Muscle of leg (tissue), 11 donors: ENCODE measurements around the gene SMARCB1. TPM values are rescaled to one million over a fixed set of nuclear protein-coding genes. Genes with fewer than 3 reads are reported as not detected.

Source experiments
- DNase-seq: peaks from one replicate; pipeline ENCODE4 v3.0.0; 2013
- H3K27ac ChIP-seq: one replicate; pipeline ENCODE4 v1.5.1; 2013; ENCODE audit warnings: mild to moderate bottlenecking, low read length, control low read depth
- H3K27me3 ChIP-seq: one replicate; pipeline ENCODE4 v1.6.1; 2013; ENCODE audit warnings: low read length; ENCODE audit not compliant: control insufficient read depth, insufficient read depth
- H3K36me3 ChIP-seq: one replicate; pipeline ENCODE4 v1.6.1; 2013; ENCODE audit warnings: low read length; ENCODE audit not compliant: control insufficient read depth, insufficient read depth
- H3K4me1 ChIP-seq: one replicate; pipeline ENCODE4 v1.6.1; 2013; ENCODE audit warnings: low read length; ENCODE audit not compliant: control insufficient read depth, insufficient read depth
- H3K4me3 ChIP-seq: one replicate; pipeline ENCODE4 v1.5.1; 2013; ENCODE audit warnings: low read length, control low read depth
- H3K9me3 ChIP-seq: replicated peaks from 2 replicates; pipeline ENCODE4 v1.6.1; 2013; ENCODE audit warnings: low read depth, low read length; ENCODE audit not compliant: control insufficient read depth
- WGBS: methylation state at CpG from one replicate; pipeline ENCODE4 v1.1.5; 2013; ENCODE audit warnings: missing lambda C conversion rate; ENCODE audit not compliant: insufficient coverage; 5-methylcytosine and 5-hydroxymethylcytosine counted together
- polyA plus RNA-seq, 8 donors: library from polyadenylated mRNA; unstranded; fragments of 120-200 nt; gene quantifications; one replicate each; pipeline versions ENCODE4 v1.2.1 to v1.2.3, GENCODE V29; 2013; ENCODE audit warnings: inconsistent platforms in 1 of 8, low replicate concordance in 1 of 8; ENCODE audit not compliant: insufficient read length in 8 of 8, insufficient read depth in 1 of 8
- total RNA-seq: library from RNA; stranded (reverse); fragments of 120-200 nt; gene quantifications from one replicate; pipeline ENCODE4 v1.2.4, GENCODE V29; 2013

Gene SMARCB1
- total and polyA plus RNA-seq, 9 donors: 43.0 to 114 (median 82.7) TPM

- peaks cover 5% of the 10 kb centered on the region for H3K4me1 ChIP-seq
- no peak overlapping the region for H3K27ac ChIP-seq
- H3K36me3 ChIP-seq: peaks cover 75% of the 10 kb centered on the region
- H3K27me3 ChIP-seq: no peaks in the 10 kb centered on the region
- no peaks in the 10 kb centered on the region for H3K9me3 ChIP-seq
- no peak overlapping the region for H3K4me3 ChIP-seq
- WGBS: 89% methylated on average over 9 of the region's 11 CpGs
- DNase-seq: no peak
These were observed 14.6 kb downstream of the SMARCB1 start for GRCh38 chr22:23801238-23801821.

GRCh38 chr22:23801886-23802377 lies 15.2 kb downstream of the SMARCB1 start:
- 90% methylated on average over 8 of the region's 8 CpGs for WGBS
- Histone ChIP-seq H3K27ac (no peak overlapping the region), H3K27me3 (no peaks in the 10 kb centered on the region), H3K4me3 (no peak overlapping the region), H3K4me1 (no peaks in the 10 kb centered on the region), H3K9me3 (no peaks in the 10 kb centered on the region), H3K36me3 (peaks cover 76% of the 10 kb centered on the region)
- DNase-seq: no peak

- Histone ChIP-seq H3K4me3 (no peak overlapping the region), H3K27me3 (no peaks in the 10 kb centered on the region), H3K27ac (no peak overlapping the region), H3K36me3 (peaks cover 73% of the 10 kb centered on the region), H3K4me1 (no peaks in the 10 kb centered on the region), H3K9me3 (no peaks in the 10 kb centered on the region)
- 78% methylated on average over 19 of the region's 21 CpGs for WGBS
- no peak for DNase-seq
These were observed 16.4 kb downstream of the SMARCB1 start for GRCh38 chr22:23803001-23803819.

- H3K27me3 ChIP-seq: no peaks in the 10 kb centered on the region
- H3K9me3 ChIP-seq: no peaks in the 10 kb centered on the region
- H3K27ac ChIP-seq: no peak overlapping the region
- 77% methylated on average over 9 of the region's 12 CpGs for WGBS
- no peak overlapping the region for H3K4me3 ChIP-seq
- no peaks in the 10 kb centered on the region for H3K4me1 ChIP-seq
- H3K36me3 ChIP-seq: peaks cover 63% of the 10 kb centered on the region
- DNase-seq: no peak
These were observed 18.1 kb downstream of the SMARCB1 start for GRCh38 chr22:23804781-23805291.

GRCh38 chr22:23806837-23807236 lies 20.1 kb downstream of the SMARCB1 start:
- Histone ChIP-seq H3K4me3 (no peak overlapping the region), H3K9me3 (no peaks in the 10 kb centered on the region), H3K4me1 (no peaks in the 10 kb centered on the region), H3K27me3 (no peaks in the 10 kb centered on the region), H3K27ac (no peak overlapping the region), H3K36me3 (peaks cover 44% of the 10 kb centered on the region)
- no CpG with 5 or more reads among the region's 1 CpG for WGBS
- DNase-seq: no peak

GRCh38 chr22:23812378-23812777 lies 25.6 kb downstream of the SMARCB1 start:
- Histone ChIP-seq H3K9me3 (no peaks in the 10 kb centered on the region), H3K4me1 (no peaks in the 10 kb centered on the region), H3K36me3 (peaks cover 29% of the 10 kb centered on the region), H3K27ac (no peak overlapping the region), H3K27me3 (no peaks in the 10 kb centered on the region), H3K4me3 (no peak overlapping the region)
- no CpG with 5 or more reads among the region's 4 CpGs for WGBS
- DNase-seq: no peak

- no peak overlapping the region for H3K4me3 ChIP-seq
- peaks cover 55% of the 10 kb centered on the region for H3K36me3 ChIP-seq
- 71% methylated on average over 6 of the region's 10 CpGs for WGBS
- no peaks in the 10 kb centered on the region for H3K9me3 ChIP-seq
- no peak for DNase-seq
- H3K27me3 ChIP-seq: no peaks in the 10 kb centered on the region
- no peak overlapping the region for H3K27ac ChIP-seq
- H3K4me1 ChIP-seq: no peaks in the 10 kb centered on the region
These were observed 28.9 kb downstream of the SMARCB1 start for GRCh38 chr22:23815541-23816155.

GRCh38 chr22:23816156-23816976 lies 29.6 kb downstream of the SMARCB1 start:
- no peaks in the 10 kb centered on the region for H3K27me3 ChIP-seq
- H3K9me3 ChIP-seq: no peaks in the 10 kb centered on the region
- 83% methylated on average over 13 of the region's 18 CpGs for WGBS
- no peak overlapping the region for H3K27ac ChIP-seq
- peak; percentile 54 for DNase-seq
- no peaks in the 10 kb centered on the region for H3K4me1 ChIP-seq
- peaks cover 62% of the 10 kb centered on the region for H3K36me3 ChIP-seq
- no peak overlapping the region for H3K4me3 ChIP-seq

GRCh38 chr22:23817146-23817545 lies 30.4 kb downstream of the SMARCB1 start:
- no peaks in the 10 kb centered on the region for H3K4me1 ChIP-seq
- H3K4me3 ChIP-seq: no peak overlapping the region
- 94% methylated on average over 6 of the region's 6 CpGs for WGBS
- H3K36me3 ChIP-seq: peaks cover 67% of the 10 kb centered on the region
- no peak overlapping the region for H3K27ac ChIP-seq
- no peaks in the 10 kb centered on the region for H3K27me3 ChIP-seq
- H3K9me3 ChIP-seq: no peaks in the 10 kb centered on the region
- no peak for DNase-seq
